WTC11 (cell line): ENCODE data around the gene CRACR2B. TPM values are rescaled to one million over a fixed set of nuclear protein-coding genes. Genes with fewer than 3 reads are reported as not detected.

Source experiments
- ATAC-seq: fragments of 200-7000 bp; cut with Tn5 transposase; 2 replicates; pipeline ENCODE4 v1.10.0; 2021; ENCODE audit warnings: mild to moderate bottlenecking, moderate library complexity
- CTCF ChIA-PET: fragments of 300-600 bp; sonication (Branson Sonifier 250); formaldehyde crosslinking; loops from one replicate; lab custom pipeline; 2021; ENCODE audit warnings: antibody characterized with exemption; lab: Charles Lee
- POLR2A ChIA-PET: fragments of 350-600 bp; sonication (Branson Sonifier 250); formaldehyde crosslinking; loops from one replicate; lab custom pipeline; 2021; ENCODE audit warnings: antibody characterized with exemption; lab: Charles Lee
- DNase-seq: peaks from one replicate; pipeline ENCODE4 v3.0.0; 2021; ENCODE audit warnings: low spot score
- H3K27ac Mint-ChIP-seq: 2 replicates; pipeline ENCODE4 v1.8.0; 2021; ENCODE audit warnings: mixed read lengths
- H3K27me3 Mint-ChIP-seq: 2 replicates; pipeline ENCODE4 v1.8.0; 2021; ENCODE audit warnings: low read depth, mild to moderate bottlenecking, moderate library complexity, mixed read lengths
- H3K36me3 Mint-ChIP-seq: 2 replicates; pipeline ENCODE4 v1.8.0; 2021; ENCODE audit warnings: mixed read lengths
- H3K4me1 Mint-ChIP-seq: 2 replicates; pipeline ENCODE4 v1.8.0; 2022; ENCODE audit warnings: mixed read lengths
- H3K4me3 Mint-ChIP-seq: 2 replicates; pipeline ENCODE4 v1.8.0; 2021; ENCODE audit warnings: mild to moderate bottlenecking, moderate library complexity, mixed read lengths
- H3K9me3 Mint-ChIP-seq: 2 replicates; pipeline ENCODE4 v1.8.0; 2021; ENCODE audit warnings: mixed read lengths
- AFF4 ChIP-seq: sonication (generic); formaldehyde crosslinking; IDR thresholded peaks from 2 replicates; pipeline ENCODE4 v1.8.1; 2023; ENCODE audit warnings: mild to moderate bottlenecking, missing genetic modification reagents, borderline replicate concordance
- ELF4 ChIP-seq: sonication (generic); formaldehyde crosslinking; IDR thresholded peaks from 2 replicates; pipeline ENCODE4 v1.8.1; 2022; ENCODE audit warnings: low read depth, mild to moderate bottlenecking, moderate library complexity, missing genetic modification reagents
- GRHL2 ChIP-seq: fragments of 250-450 bp; sonication (Bioruptor Pico); IDR thresholded peaks from 2 replicates; pipeline ENCODE4 v1.8.0; 2022; ENCODE audit warnings: mild to moderate bottlenecking, moderate library complexity; ENCODE audit not compliant: insufficient replicate concordance, severe bottlenecking
- GTF2I ChIP-seq: fragments of 250-450 bp; sonication (Bioruptor Pico); conservative IDR thresholded peaks from 2 replicates; pipeline ENCODE4 v1.4.0; 2021; ENCODE audit warnings: mild to moderate bottlenecking
- NFYB ChIP-seq: sonication (generic); formaldehyde crosslinking; conservative IDR thresholded peaks from 2 replicates; pipeline ENCODE4 v1.8.0; 2022; ENCODE audit warnings: low read depth, missing genetic modification reagents
- SMAD3 ChIP-seq: sonication (generic); formaldehyde crosslinking; IDR thresholded peaks from 2 replicates; pipeline ENCODE4 v1.8.0; 2022; ENCODE audit warnings: missing genetic modification reagents, mild to moderate bottlenecking, borderline replicate concordance
- SOX15 ChIP-seq: fragments of 250-450 bp; sonication (Bioruptor Pico); IDR thresholded peaks from 2 replicates; pipeline ENCODE4 v1.9.0; 2021; ENCODE audit warnings: mild to moderate bottlenecking
- ZNF121 ChIP-seq: sonication (generic); formaldehyde crosslinking; IDR thresholded peaks from 2 replicates; pipeline ENCODE4 v1.8.0; 2023; ENCODE audit warnings: missing genetic modification reagents
- ZNF219 ChIP-seq: sonication (generic); formaldehyde crosslinking; IDR thresholded peaks from 2 replicates; pipeline ENCODE4 v1.8.0; 2023; ENCODE audit warnings: missing genetic modification reagents, mild to moderate bottlenecking, borderline replicate concordance
- ZNF232 ChIP-seq: sonication (generic); formaldehyde crosslinking; IDR thresholded peaks from 2 replicates; pipeline ENCODE4 v1.8.0; 2022; ENCODE audit warnings: mild to moderate bottlenecking, missing genetic modification reagents
- ZNF396 ChIP-seq: fragments of 250-450 bp; sonication (Bioruptor Pico); IDR thresholded peaks from 2 replicates; pipeline ENCODE4 v1.8.0; 2021; ENCODE audit warnings: mild to moderate bottlenecking, moderate library complexity, borderline replicate concordance
- ZNF423 ChIP-seq: fragments of 250-450 bp; sonication (Bioruptor Pico); IDR thresholded peaks from 2 replicates; pipeline ENCODE4 v2.1.2; 2022; ENCODE audit warnings: mild to moderate bottlenecking, moderate library complexity
- total RNA-seq: library from RNA; stranded (reverse); gene quantifications from 3 replicates; pipeline ENCODE4 v1.2.3, GENCODE V29; 2021
- TF ChIP-seq, protein P1 (sequence below): fragments of 250-450 bp; sonication (Bioruptor Pico); IDR thresholded peaks from 2 replicates; pipeline ENCODE4 v1.9.0; 2021; ENCODE audit warnings: mild to moderate bottlenecking
- TF ChIP-seq, protein P2 (sequence below): sonication (generic); formaldehyde crosslinking; IDR thresholded peaks from 2 replicates; pipeline ENCODE4 v1.8.0; 2022; ENCODE audit warnings: mild to moderate bottlenecking, missing genetic modification reagents
- TF ChIP-seq, protein P3 (sequence below): sonication (generic); formaldehyde crosslinking; IDR thresholded peaks from 2 replicates; pipeline ENCODE4 v1.8.1; 2023; ENCODE audit warnings: mild to moderate bottlenecking, missing genetic modification reagents, moderate library complexity
- TF ChIP-seq, protein P4 (sequence below): sonication (generic); formaldehyde crosslinking; conservative IDR thresholded peaks from 2 replicates; pipeline ENCODE4 v1.8.1; 2023; ENCODE audit warnings: mild to moderate bottlenecking, low read depth, missing genetic modification reagents, moderate library complexity
- TF ChIP-seq, protein P5 (sequence below): sonication (generic); formaldehyde crosslinking; IDR thresholded peaks from 2 replicates; pipeline ENCODE4 v1.8.0; 2023; ENCODE audit warnings: mild to moderate bottlenecking, missing genetic modification reagents

Gene CRACR2B
- total RNA-seq, 1 experiment from 2014 or later = 46.5 TPM

- POLR2A ChIA-PET = interaction anchor here (0.6 kb wide), 1 partner anchor 71 kb away, joined by 5 read pairs; no protein-coding TSS in a partner anchor
- TF ChIP-seq ZNF219 (CRISPR knock-in tag) (no peak), GRHL2 (CRISPR knock-in tag) (no peak), SOX15 (CRISPR knock-in tag) (no peak), ZNF232 (CRISPR knock-in tag) (no peak), ZNF121 (CRISPR knock-in tag) (no peak), SMAD3 (no peak), ZNF396 (CRISPR knock-in tag) (no peak), GTF2I (CRISPR knock-in tag) (no peak), NFYB (CRISPR knock-in tag) (no peak), ELF4 (CRISPR knock-in tag) (no peak), AFF4 (CRISPR knock-in tag) (no peak), ZNF423 (no peak)
- TF ChIP-seq, protein P1, sequence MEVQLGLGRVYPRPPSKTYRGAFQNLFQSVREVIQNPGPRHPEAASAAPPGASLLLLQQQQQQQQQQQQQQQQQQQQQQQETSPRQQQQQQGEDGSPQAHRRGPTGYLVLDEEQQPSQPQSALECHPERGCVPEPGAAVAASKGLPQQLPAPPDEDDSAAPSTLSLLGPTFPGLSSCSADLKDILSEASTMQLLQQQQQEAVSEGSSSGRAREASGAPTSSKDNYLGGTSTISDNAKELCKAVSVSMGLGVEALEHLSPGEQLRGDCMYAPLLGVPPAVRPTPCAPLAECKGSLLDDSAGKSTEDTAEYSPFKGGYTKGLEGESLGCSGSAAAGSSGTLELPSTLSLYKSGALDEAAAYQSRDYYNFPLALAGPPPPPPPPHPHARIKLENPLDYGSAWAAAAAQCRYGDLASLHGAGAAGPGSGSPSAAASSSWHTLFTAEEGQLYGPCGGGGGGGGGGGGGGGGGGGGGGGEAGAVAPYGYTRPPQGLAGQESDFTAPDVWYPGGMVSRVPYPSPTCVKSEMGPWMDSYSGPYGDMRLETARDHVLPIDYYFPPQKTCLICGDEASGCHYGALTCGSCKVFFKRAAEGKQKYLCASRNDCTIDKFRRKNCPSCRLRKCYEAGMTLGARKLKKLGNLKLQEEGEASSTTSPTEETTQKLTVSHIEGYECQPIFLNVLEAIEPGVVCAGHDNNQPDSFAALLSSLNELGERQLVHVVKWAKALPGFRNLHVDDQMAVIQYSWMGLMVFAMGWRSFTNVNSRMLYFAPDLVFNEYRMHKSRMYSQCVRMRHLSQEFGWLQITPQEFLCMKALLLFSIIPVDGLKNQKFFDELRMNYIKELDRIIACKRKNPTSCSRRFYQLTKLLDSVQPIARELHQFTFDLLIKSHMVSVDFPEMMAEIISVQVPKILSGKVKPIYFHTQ (CRISPR knock-in tag) = no peak
- TF ChIP-seq, protein P2, sequence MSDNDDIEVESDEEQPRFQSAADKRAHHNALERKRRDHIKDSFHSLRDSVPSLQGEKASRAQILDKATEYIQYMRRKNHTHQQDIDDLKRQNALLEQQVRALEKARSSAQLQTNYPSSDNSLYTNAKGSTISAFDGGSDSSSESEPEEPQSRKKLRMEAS = no peak
- TF ChIP-seq, protein P3, sequence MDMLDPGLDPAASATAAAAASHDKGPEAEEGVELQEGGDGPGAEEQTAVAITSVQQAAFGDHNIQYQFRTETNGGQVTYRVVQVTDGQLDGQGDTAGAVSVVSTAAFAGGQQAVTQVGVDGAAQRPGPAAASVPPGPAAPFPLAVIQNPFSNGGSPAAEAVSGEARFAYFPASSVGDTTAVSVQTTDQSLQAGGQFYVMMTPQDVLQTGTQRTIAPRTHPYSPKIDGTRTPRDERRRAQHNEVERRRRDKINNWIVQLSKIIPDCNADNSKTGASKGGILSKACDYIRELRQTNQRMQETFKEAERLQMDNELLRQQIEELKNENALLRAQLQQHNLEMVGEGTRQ (CRISPR knock-in tag) = no peak
- TF ChIP-seq, protein P4, sequence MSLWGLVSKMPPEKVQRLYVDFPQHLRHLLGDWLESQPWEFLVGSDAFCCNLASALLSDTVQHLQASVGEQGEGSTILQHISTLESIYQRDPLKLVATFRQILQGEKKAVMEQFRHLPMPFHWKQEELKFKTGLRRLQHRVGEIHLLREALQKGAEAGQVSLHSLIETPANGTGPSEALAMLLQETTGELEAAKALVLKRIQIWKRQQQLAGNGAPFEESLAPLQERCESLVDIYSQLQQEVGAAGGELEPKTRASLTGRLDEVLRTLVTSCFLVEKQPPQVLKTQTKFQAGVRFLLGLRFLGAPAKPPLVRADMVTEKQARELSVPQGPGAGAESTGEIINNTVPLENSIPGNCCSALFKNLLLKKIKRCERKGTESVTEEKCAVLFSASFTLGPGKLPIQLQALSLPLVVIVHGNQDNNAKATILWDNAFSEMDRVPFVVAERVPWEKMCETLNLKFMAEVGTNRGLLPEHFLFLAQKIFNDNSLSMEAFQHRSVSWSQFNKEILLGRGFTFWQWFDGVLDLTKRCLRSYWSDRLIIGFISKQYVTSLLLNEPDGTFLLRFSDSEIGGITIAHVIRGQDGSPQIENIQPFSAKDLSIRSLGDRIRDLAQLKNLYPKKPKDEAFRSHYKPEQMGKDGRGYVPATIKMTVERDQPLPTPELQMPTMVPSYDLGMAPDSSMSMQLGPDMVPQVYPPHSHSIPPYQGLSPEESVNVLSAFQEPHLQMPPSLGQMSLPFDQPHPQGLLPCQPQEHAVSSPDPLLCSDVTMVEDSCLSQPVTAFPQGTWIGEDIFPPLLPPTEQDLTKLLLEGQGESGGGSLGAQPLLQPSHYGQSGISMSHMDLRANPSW (CRISPR knock-in tag) = no peak
- TF ChIP-seq, protein P5, sequence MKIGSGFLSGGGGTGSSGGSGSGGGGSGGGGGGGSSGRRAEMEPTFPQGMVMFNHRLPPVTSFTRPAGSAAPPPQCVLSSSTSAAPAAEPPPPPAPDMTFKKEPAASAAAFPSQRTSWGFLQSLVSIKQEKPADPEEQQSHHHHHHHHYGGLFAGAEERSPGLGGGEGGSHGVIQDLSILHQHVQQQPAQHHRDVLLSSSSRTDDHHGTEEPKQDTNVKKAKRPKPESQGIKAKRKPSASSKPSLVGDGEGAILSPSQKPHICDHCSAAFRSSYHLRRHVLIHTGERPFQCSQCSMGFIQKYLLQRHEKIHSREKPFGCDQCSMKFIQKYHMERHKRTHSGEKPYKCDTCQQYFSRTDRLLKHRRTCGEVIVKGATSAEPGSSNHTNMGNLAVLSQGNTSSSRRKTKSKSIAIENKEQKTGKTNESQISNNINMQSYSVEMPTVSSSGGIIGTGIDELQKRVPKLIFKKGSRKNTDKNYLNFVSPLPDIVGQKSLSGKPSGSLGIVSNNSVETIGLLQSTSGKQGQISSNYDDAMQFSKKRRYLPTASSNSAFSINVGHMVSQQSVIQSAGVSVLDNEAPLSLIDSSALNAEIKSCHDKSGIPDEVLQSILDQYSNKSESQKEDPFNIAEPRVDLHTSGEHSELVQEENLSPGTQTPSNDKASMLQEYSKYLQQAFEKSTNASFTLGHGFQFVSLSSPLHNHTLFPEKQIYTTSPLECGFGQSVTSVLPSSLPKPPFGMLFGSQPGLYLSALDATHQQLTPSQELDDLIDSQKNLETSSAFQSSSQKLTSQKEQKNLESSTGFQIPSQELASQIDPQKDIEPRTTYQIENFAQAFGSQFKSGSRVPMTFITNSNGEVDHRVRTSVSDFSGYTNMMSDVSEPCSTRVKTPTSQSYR (CRISPR knock-in tag) = no peak
- TF ChIP-seq, all 79 proteins: peak for 0
- H3K4me3 Mint-ChIP-seq = no peak overlapping the region
- CTCF ChIA-PET = interaction anchor here (1.0 to 1.3 kb wide), 3 partner anchors 9 to 35 kb away, joined by 3 read pairs; no protein-coding TSS in a partner anchor
- DNase-seq (no peak), ATAC-seq (no peak)
- H3K9me3 Mint-ChIP-seq = no peaks in the 10 kb centered on the region
- no peak overlapping the region for H3K27ac Mint-ChIP-seq
- H3K27me3 Mint-ChIP-seq = peaks cover 3% of the 10 kb centered on the region; the same call in 1 of the 2 replicates
- H3K36me3 Mint-ChIP-seq = no peaks in the 10 kb centered on the region
- H3K4me1 Mint-ChIP-seq = peaks cover 40% of the 10 kb centered on the region
Observed at GRCh38 chr11:859394-860131, 31.8 kb downstream of the CRACR2B start.
